ENCODE results near the gene PIEZO2.
"Not testable (repeated sequence)": the region's sequence is repeated elsewhere in the genome, so short reads cannot be mapped to it uniquely, and the experiment has no call there.

The PIEZO2 gene

DNA sequence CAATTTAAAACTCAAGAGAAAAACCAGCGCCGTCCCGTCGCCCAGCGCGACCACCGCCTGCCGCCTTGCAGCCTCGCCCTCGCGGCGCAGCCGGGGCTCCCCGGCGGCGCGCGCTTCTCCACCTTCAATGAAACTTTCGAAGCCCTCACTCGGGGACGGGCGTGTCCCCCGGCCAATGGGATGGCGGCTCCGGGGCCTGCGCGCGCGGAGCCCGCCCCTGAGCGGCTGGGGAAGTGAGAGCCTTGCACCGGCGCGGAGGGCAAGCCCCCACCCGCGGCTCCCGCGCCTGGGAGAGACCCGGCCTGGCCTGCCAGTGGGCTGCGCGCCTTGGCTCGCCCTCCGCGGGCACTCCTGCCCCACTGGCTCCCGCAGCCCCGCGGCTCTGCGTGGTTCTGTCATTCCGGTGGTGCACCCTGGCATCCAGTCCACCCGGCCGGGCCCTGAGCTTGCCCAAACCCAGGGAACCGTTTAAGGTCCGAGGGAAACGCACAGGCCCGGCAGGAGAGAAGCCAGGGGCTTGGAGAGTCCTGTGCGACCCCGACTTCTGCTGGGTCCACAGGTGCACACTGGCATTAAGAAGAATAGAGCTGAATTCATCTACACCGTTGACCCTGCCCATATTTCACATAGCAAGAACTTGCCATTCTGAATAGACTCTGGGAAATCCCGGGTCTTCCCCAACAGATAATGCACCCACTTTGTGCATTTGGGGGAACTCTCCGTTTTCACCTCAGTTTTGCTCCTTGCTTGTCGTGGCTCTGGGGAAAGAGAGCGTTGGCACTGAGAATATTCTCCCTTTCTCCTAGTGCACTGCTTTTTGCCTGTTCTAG lies at the start of gene PIEZO2:
Gene PIEZO2 (minus strand): TSS at position 129 of the 830 bp plus-strand sequence. CDS start 981 bp downstream, outside the sequence.
- DNase-seq (ENCODE audit: low spot score) = peak; percentile 63

DNA sequence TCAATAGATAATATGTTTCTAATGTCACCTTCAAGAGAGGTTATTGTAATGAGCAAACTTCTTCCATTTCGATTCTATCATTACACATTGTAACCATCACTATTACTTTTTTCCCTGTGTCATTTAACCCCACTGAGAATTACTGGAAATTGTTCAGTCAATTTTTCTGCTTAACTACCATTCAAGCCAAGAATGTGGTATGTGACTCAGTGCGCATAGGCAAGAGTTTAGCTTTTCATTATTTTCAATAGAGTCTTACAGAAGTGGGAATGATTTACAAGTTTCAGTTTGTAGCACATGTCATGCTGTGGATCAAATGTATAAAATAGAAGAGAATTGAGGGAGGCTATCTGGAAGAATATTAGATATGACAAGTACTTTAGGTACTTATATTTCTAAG lies 34.3 kb upstream of the PIEZO2 start:
- DNase-seq (ENCODE audit: low spot score) = no peak

DNA sequence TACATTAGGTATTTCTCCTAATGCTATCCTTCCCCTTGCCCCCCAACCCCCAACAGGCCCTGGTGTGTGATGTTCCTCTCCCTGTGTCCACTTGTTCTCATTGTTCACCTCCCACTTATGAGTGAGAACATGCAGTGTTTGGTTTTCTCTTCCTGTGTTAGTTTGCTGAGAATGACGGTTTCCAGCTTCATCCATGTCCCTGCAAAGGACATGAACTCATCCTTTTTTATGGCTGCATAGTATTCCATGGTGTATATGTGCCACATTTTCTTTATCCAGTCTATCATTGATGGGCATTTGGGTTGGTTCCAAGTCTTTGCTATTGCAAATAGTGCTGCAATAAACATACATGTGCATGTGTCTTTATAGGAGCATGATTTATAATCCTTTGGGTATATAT lies 32.3 kb upstream of the PIEZO2 start:
- not testable (repeated sequence) for DNase-seq (ENCODE audit: low spot score)

DNA sequence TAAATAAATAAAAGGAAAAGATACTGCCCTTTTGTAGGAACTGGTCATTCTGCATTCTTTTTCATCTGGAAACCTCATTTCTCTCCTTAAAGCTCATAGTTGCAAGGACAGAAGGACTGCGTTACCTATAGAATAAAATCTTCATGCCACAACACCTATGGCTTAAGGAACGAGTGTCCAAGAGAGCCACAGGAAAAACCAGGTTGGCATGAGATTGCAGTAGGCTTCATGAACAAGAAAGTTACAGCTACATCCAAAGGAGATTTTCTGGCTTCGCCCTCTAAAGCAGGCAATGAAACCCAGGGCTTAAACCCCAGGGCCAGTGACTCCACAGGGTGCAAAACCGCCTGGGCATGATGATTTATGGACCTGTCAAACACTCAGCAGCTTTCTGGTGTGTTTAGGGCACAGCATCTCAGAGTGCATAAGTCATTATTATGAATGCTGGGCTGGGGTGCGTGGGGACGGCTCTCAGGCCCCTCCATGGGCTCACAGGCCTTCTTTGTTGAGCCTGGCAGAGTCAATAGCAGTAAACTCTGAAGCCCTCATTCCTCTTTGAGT lies 30.7 kb upstream of the PIEZO2 start:
- DNase-seq (ENCODE audit: low spot score) = no peak

DNA sequence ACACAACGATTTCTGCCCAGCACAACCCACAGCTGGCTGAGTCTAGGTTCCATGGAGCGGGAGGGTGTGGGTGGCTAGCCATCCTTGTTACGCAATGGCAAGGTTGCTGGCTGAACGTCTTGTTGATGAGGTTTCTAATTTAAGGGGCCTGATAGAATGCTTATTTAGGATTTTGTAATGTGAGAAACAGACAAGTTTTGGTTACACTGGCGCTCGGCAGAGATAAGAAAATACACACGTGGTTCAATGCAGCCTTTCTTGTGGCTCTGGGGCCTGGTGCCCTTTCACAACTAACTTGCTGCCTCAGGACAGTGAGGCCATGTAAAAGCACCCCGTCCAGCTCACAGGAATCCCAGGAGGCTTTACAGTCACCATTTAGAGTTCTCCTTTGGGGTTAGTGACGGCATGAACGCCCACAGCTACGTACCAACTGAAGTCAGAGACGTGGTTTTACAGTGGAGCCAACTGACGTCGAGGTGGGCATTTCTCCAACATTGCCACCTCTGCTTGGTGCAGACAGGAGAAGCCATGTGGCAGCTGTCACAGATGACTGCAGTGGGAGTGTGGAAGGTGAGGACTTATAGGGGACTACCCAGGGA lies 29.7 kb upstream of the PIEZO2 start:
- no peak for DNase-seq (ENCODE audit: low spot score)

DNA sequence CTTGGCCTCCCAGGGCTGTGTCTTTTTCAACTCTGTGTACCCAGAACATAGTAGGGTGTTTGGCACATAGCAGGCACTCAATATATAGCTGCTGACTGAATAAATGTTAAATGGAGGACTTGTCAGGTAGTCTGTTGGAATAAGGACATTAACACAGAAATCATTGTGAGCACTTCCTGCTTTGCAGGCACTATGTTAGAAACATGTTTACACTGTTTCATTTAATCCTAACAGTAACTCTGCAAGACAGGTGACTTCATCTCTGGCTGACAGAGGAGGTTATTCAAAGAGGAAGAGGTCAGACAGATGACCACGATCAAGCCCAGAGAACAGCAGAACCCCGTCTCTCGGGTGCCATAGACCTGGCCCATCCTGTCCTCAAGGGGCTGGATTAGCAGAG lies 28.0 kb upstream of the PIEZO2 start:
- DNase-seq (ENCODE audit: low spot score) = no peak

DNA sequence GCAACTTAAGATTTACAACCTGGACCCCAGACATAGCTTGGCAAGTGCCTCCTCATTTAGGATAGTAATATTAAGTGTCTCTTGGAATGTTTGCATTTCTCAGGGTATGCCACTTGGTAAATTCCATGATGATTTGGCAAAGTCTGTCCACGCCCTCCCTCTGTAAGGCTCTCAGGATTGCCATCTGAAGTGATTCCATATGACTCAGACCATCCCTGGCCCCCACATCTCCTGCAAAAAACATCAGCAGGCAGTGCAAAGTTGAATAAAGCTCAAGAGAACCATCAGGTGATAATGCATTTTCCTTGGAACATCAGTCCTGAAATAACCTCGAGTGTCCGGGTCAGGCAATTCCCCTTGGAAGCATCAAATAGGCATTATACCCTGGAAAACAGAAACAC lies 27.1 kb upstream of the PIEZO2 start:
- DNase-seq (ENCODE audit: low spot score) = no peak

DNA sequence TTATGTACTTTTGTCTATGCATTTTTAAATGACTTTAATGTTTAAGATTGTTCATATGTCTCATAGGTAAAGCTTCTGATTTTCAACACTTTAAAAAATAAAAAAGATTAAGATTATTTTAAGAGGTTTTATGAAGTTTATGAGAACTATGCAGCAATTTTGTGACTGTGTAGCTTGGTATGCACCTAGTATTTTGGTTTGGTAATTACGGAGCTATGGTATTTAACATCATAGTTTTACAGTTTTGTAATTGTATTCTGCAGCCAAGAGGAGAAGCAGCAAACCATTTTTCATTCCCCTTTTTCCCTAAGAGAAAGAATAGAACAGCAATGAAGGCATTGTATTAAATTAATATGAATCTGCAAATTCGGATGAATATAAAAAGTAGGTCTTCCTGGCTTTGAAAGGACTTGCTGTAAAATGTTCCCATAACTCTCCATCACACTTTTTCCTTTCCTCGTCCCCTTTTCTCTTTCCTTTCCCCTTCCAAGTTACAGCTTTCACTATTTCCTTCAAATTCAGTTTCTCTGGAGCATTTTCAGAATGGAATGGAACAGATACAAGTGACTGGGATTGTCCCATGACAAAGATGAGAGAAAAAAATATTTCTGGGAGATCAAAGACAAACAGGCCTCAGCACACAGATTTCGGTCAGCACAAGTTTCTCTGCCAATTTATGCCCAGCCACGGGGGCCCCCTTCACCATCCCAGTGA lies 26.1 kb upstream of the PIEZO2 start:
- DNase-seq (ENCODE audit: low spot score) = no peak

DNA sequence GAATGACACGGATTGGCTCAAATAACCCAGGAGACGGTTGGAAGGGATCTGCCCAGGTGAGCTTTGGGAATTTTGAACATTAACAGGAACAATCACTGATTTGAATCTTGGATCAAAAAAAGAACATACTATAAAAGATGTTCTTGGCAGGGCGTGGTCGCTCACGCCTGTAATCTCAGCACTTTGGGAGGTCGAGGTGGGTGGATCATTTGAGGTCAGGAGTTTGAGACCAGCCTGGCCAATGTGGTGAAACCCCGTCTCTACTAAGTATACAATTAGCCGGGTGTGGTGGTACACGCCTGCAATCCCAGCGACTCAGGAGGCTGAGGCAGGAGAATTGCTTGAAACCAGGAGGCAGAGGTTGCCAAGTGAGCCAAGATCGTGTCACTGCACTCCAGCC lies 24.8 kb upstream of the PIEZO2 start:
- not testable (repeated sequence) for DNase-seq (ENCODE audit: low spot score)

DNA sequence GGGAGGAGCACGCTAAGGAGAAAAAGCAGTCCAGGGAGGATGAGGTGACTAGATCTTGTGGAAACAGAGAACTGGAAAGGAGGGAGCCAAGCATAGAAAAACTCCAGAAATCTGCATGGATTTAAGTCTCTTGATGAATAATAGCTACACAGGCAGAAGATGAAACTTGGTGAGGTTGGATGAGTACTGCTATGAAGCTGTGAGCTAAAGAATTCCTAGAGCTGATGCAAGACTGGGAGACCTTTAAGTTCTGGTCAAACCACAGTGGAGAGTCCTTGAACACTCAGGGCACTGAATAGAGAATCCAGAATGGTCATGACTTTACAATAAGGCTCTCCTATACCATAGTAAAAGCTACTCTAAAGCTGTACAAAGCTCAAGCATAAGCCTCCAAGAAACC lies 18.4 kb upstream of the PIEZO2 start:
- DNase-seq (ENCODE audit: low spot score) = no peak

DNA sequence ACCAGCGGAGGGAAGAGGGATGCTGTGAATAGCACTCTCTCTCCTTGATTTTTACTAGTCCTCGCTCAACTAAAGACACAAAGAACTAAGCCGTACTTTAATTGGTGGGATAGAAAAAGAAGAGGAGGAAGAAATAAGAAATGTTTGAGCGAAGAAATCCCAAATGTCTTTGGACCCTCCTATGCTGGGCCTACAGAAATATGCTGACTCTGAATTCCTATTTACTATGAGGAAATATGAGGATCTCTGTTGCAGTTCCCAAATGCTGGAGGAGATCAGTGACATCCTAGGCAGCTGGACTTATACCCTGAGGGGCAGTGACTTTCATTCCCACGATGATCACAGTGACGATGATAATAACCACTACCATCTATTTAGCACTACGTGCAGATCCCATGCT lies 16.6 kb upstream of the PIEZO2 start:
- no peak for DNase-seq (ENCODE audit: low spot score)

DNA sequence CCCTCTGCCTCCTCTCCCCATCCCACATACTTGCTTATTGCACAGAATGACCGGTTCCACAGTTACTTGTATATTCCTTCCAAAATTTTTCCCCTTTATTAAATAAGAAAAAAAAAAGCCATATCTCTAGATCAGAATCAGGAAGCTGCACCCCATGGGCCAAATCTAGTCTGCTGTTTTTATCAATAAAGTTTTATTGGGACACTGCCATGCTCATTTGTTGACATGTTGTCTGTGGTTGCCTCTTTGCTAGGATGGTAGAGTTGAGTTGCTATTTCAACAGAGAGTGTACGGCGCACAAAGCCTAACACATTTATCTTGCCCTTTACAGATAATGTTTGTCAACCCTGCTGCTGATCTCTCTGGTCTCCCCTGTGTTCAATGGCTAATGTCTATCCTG lies 15.8 kb upstream of the PIEZO2 start:
- no peak for DNase-seq (ENCODE audit: low spot score)

DNA sequence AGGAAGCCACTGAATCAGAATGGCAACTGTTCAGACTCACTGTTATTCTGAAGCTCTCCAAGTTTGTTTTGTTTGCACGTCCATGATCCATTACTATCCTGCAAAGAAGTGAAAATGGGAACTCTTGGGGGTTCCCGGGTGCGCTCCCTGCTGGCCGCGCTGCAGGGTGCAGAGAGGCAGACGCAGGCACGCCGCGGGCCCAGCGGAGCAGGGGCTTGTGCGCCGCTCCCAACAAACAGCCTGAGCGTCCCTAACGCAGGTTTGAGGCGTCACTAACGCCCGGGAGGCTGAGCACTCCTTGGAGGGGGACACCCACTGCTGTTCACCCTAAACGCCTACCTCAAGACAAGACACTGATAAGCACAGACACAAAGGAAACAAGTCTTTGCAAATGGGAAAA lies 14.3 kb upstream of the PIEZO2 start:
- peak; percentile 32 for DNase-seq (ENCODE audit: low spot score)

DNA sequence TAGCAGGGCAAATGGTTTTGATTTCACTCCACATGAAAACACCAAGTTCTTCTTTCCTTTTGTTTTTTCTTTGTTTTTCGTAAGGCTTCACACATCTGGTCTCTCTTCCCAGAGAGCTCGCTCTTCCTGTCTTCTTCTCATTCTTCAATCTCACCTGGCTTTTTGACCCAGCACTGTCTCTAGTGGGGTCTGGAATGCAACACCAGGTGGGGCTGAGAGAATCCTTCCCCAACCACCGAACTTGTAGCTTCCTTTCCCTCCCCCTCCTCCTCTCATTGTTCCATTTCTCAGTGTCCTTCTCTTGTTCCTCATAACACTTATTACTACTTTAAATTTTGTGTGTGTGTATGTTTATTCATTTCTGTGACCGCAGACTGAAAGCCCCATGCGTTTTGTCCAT lies 13.5 kb upstream of the PIEZO2 start:
- no peak for DNase-seq (ENCODE audit: low spot score)

DNA sequence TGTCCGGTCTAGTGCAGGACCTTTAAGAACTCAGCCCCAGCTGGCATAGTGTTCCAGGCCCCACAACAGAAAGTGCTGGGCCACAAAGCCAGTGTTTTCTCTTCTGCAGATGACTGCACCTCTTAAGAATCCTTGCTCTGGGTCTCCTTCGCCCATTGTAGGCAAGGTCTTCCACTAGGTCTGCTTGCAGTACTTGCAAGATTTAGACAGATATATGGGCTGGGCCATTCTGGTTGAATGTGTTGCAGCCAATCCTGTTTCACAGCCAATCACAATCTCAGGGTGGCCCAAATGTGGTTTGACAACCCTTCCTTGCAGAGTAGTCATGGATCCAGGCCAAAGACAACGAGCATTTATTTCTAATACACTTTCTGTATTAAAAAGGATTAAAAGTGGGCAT lies 13.1 kb upstream of the PIEZO2 start:
- DNase-seq (ENCODE audit: low spot score) = no peak

DNA sequence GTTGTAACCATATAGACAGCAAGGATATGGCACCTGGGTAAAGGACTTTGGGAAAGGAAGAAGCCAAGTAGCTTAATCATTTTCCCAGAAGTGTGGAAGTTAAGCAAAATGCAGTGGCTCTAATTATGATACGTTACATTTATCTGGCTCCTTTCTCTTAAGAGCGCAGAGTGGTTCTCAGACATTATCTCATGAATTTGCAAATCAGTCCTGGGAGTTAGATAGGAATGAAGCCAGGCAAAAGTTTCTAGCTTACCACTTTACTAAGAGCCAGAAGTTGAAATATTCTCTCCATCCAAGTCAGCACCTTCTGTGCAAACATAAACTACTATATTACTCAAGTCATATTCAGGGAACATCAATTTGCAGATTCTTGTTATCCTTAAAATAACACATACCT lies 10.9 kb upstream of the PIEZO2 start:
- no peak for DNase-seq (ENCODE audit: low spot score)

DNA sequence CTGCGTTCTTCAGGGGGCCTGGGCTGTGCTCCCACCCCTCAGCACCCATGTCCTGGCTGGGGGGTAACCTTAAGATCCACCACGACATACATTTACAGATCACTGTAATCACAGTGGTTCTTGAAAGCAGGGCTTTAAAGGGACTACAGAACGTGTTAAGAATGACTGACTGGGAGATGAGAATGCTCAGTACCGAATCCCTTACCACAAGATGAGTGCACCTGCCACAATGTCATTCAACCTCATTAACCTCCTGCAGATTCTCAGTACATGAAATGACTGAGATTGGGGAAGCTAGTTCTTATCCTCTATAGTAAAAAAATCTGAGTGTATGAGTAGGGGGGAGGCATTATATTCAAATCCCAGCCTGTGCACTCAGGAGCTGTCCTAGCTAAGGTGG lies 10.5 kb upstream of the PIEZO2 start:
- no peak for DNase-seq (ENCODE audit: low spot score)

DNA sequence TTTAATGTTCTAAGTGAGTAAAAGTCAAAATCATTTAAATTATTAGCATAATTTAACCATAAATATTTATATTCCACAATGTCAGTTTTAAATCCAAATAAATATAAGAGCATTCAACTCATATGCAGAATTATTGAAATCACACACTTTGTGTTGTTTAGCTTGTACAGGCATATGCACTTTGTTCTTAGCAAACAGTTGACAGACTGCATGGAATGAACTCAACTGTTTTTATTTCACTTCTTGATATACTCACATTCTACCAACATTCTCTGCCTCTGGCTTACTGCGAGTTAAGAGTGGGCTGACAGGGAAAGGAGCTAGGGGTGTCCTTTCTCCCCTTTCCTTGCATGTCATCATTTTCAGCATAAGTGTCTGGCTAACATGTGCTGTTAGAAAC lies 7.6 kb upstream of the PIEZO2 start:
- no peak for DNase-seq (ENCODE audit: low spot score)

DNA sequence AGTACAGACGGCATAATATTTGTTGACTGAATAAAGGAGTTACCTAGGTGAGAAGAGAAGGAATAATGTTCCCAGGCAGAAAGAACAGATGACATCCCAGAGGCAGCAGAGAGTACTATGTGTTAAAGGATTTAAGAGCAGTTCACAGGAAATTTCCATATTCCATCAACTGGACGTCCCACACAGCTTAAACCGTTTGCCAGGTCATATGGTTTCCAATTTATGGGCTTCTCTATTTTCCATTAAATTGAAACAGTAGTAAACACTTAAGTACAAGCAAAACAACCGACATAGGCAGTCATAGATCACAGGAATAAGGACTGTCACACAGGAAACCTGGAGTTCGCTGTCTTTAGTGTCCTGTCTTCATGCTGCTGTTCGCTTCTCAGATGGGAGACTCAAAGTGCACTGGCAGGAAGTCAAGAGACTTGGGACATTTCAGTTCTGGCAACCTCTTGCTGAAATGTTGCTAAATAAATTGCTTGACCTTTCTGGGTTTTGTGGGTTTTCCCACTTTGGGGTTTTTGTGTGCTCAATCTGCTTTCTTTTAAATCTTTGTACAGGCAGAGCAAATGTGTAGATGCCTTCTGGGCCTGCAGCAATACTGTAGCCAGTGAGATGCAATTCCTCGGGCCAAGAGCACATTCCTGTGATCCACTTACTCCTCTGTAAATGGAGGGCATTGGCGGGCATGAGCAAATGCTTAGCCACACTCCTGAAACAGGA lies 5.8 kb upstream of the PIEZO2 start:
- DNase-seq (ENCODE audit: low spot score) = peak; percentile 10

DNA sequence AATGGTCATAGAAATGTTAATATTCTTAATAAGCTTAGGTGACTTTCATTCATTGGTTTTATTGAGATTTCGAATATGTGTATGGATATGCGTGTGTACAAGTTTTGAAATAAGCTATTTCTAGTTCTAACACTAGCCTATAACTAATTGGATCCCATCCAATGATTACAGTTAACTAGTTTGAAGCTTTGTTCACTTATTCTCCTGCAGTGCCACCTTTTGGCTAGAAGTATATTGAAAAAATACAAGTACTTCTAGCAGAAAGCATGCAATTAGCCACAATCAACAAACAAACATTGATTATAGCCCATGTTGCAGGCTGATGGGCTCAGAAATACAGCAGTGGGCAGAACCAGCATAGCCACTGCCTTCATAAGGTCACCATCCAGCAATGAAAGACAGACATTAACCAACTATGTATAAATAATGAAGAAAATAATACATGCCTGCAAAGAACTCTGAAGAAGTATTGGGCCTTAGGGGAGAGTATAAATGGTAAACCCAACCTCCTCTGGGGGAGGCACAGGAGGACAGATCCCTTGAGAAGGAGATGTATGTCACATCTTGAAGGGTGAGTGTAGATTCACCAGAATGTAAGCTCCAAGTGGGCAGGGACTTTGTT lies 5.1 kb upstream of the PIEZO2 start:
- peak; percentile 71 for DNase-seq (ENCODE audit: low spot score)

DNA sequence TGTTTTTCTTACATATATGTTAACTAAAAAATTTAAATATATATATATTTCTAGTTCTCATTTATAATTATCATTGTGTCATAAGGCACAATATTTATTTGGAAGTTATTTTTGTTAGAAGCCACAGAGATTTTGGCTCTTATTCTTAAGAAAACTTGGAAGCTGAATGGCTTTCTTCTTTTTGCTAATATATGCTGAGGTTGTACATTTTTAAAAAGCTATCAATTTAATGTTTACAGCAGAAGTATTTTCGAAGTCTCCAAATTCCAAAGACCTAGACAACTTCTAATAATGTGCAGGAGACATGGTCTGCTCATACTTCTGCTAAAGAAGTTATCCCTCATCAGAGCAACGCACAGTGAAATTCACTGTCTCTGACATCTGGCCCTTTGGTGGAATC lies 3.7 kb upstream of the PIEZO2 start:
- DNase-seq (ENCODE audit: low spot score) = no peak

DNA sequence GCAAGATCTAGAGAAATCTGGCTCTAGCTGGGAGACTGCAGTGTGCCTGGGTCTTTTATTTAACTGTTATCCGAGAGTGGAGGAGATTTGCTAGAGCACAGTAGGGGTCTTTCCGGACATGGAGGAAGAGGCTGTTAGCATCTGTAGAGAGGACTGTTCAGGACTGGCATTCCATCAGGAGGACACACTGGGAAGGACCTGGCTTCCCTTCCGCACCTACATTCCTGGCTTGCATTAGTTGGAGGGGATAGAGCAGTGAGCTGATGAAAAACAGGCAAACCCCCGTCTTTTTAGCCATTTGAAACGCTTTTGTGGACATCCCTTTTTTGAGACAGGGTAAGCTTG lies 874 bp upstream of the PIEZO2 start:
- DNase-seq (ENCODE audit: low spot score) = no peak
